Ishikawa (cell line): ENCODE results near the gene HS6ST1.

Experiments
- CEBPB ChIP-seq: IDR thresholded peaks from 2 replicates; pipeline ENCODE4 v1.6.1; 2012
- CREB1 ChIP-seq: IDR thresholded peaks from 2 replicates; pipeline ENCODE4 v1.6.1; 2012; ENCODE audit warnings: low read depth
- EGR1 ChIP-seq: IDR thresholded peaks from 2 replicates; pipeline ENCODE4 v1.6.1; 2012
- EP300 ChIP-seq: IDR thresholded peaks from 2 replicates; pipeline ENCODE4 v1.6.1; 2012; ENCODE audit warnings: borderline replicate concordance
- FOXM1 ChIP-seq: IDR thresholded peaks from 2 replicates; pipeline ENCODE4 v1.6.1; 2012; ENCODE audit warnings: low read depth, borderline replicate concordance
- NFIC ChIP-seq: IDR thresholded peaks from 2 replicates; pipeline ENCODE4 v1.6.1; 2012
- RAD21 ChIP-seq: IDR thresholded peaks from 2 replicates; pipeline ENCODE4 v1.6.1; 2012; ENCODE audit warnings: low read depth
- TAF1 ChIP-seq: IDR thresholded peaks from 2 replicates; pipeline ENCODE4 v1.6.1; 2012; ENCODE audit warnings: low read depth, mild to moderate bottlenecking
- TCF12 ChIP-seq: IDR thresholded peaks from 2 replicates; pipeline ENCODE4 v1.6.1; 2012; ENCODE audit warnings: low read depth
- TEAD4 ChIP-seq: IDR thresholded peaks from 2 replicates; pipeline ENCODE4 v1.6.1; 2012
- YY1 ChIP-seq: IDR thresholded peaks from 2 replicates; pipeline ENCODE4 v1.6.1; 2012; ENCODE audit warnings: low read depth
- ZBTB7A ChIP-seq: IDR thresholded peaks from 2 replicates; pipeline ENCODE4 v1.6.1; 2012; ENCODE audit warnings: low read depth
- TF ChIP-seq, protein P1 (sequence below): IDR thresholded peaks from 2 replicates; pipeline ENCODE4 v1.6.1; 2012; ENCODE audit warnings: low read depth, mild to moderate bottlenecking
- TF ChIP-seq, protein P2 (sequence below): IDR thresholded peaks from 2 replicates; pipeline ENCODE4 v1.6.1; 2012
- TF ChIP-seq, protein P3 (sequence below): IDR thresholded peaks from 2 replicates; pipeline ENCODE4 v1.6.1; 2012

Gene HS6ST1

DNA sequence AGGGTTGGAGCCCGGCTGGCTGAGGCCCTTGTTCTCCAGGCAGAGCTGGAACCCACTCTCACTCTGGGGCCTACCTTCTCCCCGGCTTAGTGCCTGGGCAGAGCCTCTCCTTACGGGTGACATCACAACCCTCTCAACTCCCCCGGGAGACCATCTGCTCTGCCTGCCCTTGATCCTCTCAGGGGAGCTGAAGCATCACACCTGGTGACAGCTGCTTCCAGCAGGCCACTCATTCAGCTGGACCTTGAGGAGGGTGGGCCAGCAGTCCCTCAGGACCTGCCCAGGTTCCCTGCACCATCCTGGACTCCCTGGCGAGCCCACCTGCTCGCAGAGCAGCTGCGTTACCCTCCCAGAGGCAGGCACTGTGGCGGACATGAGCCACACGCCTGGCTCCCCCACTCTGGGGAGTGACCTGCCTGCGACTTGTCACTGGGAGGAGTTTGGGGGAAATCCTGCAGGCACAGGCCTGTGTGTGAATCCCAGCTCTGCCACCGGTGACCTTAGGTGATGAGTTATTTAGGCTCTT lies 13.1 kb downstream of the HS6ST1 start:
- TF ChIP-seq ZBTB7A (no peak; the same call in 1 of the 2 replicates), YY1 (no peak), CREB1 (no peak)

DNA sequence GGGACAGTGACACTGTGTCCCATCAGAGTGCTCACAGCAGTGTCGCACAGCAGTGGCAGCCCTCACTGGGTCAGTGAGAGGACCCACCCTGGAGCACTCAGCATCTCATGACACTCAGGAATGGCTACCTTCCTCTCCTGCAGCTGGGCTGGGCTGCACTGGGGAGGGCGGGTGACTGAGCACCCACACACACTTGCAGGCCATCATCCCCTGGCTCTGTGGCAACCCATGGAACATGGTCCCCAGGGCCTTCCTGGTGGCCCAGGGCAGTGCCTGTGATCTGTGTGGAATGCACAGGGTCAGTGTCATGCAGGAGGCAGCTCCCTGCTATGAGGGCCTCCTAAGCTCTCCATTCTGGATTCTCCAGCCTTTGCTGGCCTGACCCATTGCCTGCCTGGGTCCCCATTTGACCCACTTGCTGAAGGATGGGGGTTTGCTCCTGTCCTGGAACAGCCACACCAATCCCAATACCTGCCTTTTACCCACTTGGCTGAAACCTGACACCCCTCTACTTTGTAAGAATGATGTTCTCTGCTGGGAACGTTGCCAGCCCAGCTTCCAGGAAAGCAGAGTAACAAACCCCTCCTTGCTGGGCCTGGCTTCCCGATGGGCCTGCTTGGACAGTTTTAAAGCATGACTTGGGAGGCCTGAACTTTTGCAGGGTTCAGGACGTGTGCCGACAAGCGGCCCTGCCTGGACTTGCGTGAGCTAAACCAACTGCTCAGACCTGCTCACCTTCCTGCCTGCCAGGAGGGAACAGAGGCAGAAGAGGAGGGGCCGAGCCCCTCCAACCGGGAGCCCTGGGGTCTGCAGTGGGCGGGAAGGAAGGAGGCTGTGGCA lies 13.7 kb downstream of the HS6ST1 start:
- no peak; the same call in 1 of the 2 replicates for TF ChIP-seq TCF12
- TF ChIP-seq EP300: peak; percentile 54; the same call in 1 of the 2 replicates
- TF ChIP-seq, protein P1, sequence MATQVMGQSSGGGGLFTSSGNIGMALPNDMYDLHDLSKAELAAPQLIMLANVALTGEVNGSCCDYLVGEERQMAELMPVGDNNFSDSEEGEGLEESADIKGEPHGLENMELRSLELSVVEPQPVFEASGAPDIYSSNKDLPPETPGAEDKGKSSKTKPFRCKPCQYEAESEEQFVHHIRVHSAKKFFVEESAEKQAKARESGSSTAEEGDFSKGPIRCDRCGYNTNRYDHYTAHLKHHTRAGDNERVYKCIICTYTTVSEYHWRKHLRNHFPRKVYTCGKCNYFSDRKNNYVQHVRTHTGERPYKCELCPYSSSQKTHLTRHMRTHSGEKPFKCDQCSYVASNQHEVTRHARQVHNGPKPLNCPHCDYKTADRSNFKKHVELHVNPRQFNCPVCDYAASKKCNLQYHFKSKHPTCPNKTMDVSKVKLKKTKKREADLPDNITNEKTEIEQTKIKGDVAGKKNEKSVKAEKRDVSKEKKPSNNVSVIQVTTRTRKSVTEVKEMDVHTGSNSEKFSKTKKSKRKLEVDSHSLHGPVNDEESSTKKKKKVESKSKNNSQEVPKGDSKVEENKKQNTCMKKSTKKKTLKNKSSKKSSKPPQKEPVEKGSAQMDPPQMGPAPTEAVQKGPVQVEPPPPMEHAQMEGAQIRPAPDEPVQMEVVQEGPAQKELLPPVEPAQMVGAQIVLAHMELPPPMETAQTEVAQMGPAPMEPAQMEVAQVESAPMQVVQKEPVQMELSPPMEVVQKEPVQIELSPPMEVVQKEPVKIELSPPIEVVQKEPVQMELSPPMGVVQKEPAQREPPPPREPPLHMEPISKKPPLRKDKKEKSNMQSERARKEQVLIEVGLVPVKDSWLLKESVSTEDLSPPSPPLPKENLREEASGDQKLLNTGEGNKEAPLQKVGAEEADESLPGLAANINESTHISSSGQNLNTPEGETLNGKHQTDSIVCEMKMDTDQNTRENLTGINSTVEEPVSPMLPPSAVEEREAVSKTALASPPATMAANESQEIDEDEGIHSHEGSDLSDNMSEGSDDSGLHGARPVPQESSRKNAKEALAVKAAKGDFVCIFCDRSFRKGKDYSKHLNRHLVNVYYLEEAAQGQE: no peak
- no peak for TF ChIP-seq CEBPB
- TF ChIP-seq RAD21: no peak; the same call in 1 of the 2 replicates
- TF ChIP-seq NFIC: peak; percentile 92
- TF ChIP-seq, protein P2, sequence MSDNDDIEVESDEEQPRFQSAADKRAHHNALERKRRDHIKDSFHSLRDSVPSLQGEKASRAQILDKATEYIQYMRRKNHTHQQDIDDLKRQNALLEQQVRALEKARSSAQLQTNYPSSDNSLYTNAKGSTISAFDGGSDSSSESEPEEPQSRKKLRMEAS: no peak; the same call in 1 of the 2 replicates
- no peak for TF ChIP-seq TAF1
- no peak for TF ChIP-seq YY1
- TF ChIP-seq CREB1: no peak
- peak; percentile 33; the same call in 1 of the 2 replicates for TF ChIP-seq TEAD4
- TF ChIP-seq FOXM1: no peak
- TF ChIP-seq ZBTB7A: peak; percentile 46; the same call in 1 of the 2 replicates
- TF ChIP-seq, protein P3, sequence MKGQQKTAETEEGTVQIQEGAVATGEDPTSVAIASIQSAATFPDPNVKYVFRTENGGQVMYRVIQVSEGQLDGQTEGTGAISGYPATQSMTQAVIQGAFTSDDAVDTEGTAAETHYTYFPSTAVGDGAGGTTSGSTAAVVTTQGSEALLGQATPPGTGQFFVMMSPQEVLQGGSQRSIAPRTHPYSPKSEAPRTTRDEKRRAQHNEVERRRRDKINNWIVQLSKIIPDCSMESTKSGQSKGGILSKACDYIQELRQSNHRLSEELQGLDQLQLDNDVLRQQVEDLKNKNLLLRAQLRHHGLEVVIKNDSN: no peak
- TF ChIP-seq EGR1: no peak

DNA sequence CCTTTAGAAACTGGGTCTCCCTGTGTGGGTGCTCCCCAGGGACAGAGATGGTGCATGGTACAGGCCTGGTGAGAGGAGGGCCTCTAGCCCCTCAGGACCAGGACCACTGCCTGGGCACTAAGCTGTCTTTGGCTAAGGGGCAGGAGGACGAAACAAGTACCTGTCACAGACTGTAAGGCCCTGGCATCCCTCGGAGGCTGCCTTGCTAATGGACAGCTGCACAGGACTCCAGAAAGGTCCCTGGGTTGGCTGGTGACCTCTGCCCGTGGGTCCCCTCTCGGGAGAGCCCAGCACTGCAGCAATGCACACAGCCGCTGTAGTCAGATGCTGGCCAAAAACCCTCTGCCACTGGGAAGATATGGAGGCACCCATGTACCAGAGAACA lies 14.3 kb downstream of the HS6ST1 start:
- TF ChIP-seq YY1 (no peak), NFIC (no peak)

DNA sequence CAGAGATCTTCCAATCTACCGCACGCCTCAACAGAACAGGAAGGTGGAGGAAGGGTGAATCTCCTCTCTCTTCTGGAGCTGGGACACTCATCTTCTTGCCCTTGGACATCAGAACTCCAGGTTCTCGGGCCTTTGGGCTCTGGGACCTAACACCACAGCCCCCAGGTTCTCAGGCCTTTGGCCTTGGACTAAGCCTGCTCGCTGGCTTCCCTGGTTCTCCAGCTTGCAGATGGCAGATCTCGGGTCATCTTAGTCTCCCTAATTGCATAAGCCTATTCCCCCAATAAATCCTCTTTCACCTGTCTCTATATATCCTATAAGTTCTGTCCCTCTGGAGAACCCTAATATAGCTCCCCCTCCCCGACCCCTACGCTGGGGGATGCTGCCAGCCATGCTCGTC lies 14.8 kb downstream of the HS6ST1 start:
- no peak for TF ChIP-seq FOXM1
- TF ChIP-seq ZBTB7A: no peak
- no peak for TF ChIP-seq TEAD4
- TF ChIP-seq TCF12: no peak
- TF ChIP-seq, protein P1: no peak

DNA sequence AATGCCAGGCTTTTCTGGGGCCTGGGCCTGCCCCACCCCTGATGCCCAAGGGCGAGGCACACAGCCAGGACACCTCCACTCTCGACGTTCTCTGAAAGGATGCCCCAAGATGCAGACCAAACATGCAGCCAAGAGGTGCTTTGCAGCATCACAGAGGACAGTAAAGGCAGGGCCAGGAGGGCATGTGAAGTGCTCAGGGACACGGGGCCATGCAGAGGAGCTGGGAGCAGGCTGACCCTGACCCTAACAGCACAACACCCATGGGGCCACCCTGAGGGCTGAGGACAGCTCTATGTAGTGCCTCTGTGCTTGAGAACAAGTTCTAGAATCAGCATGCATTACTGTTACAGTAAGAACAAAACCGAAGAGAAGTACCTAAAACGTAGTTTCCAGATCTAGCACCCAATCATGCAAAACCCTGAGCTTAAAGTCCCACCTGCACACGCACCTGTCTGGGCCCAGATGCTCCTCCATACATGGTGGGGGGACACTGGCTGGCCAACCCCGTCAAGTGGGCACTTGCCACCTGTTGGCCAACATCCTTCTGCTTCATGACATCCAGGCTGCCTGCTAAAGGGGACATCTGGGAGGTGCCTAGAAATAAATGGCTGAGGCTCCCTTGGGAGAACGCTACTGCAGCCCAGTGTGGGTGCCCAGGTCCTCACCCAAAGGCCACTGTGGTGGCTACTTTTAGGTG lies 15.4 kb downstream of the HS6ST1 start:
- TF ChIP-seq, protein P3: no peak
- TF ChIP-seq RAD21 (no peak), TEAD4 (no peak), FOXM1 (no peak), EP300 (no peak), NFIC (no peak), TAF1 (no peak), CEBPB (no peak), ZBTB7A (no peak), TCF12 (no peak)
- TF ChIP-seq, protein P2: no peak
- TF ChIP-seq, protein P1: no peak
